PC-3 (cell line): Measurements from ENCODE around the gene SLAMF8. TPM values are rescaled to one million over a fixed set of nuclear protein-coding genes. Genes with fewer than 3 reads are reported as not detected.

Source experiments
- ATAC-seq: fragments of 200-7000 bp; cut with Tn5 transposase; 2 replicates; pipeline ENCODE4 v1.9.1; 2020; ENCODE audit warnings: mild to moderate bottlenecking, moderate library complexity
- BruUV-seq: library from RNA; stranded (reverse); fragments of 400-500 nt; replicated peaks from 2 replicates; lab custom pipeline; 2021; lab: Mats Ljungman, UMichigan
- CTCF ChIA-PET: fragments of 300-600 bp; sonication (Branson Sonifier 250); formaldehyde crosslinking; loops from one replicate; lab custom pipeline; 2022; ENCODE audit warnings: antibody characterized with exemption; lab: Charles Lee
- POLR2A ChIA-PET: fragments of 300-600 bp; sonication (Branson Sonifier 250); formaldehyde crosslinking; loops from one replicate; lab custom pipeline; 2022; ENCODE audit warnings: antibody characterized with exemption; ENCODE audit not compliant: unreplicated experiment; lab: Charles Lee
- DNase-seq: peaks from one replicate; pipeline ENCODE4 v3.0.0-alpha.2; 2015
- H2AFZ ChIP-seq: fragments of 300-600 bp; sonication (generic); 2 replicates; pipeline ENCODE4 v1.6.0; 2016; ENCODE audit warnings: antibody characterized with exemption, low read length
- H3F3A ChIP-seq: fragments of 300-600 bp; sonication (generic); one replicate; pipeline ENCODE4 v1.6.0; 2017; ENCODE audit warnings: antibody characterized with exemption, low read length, control low read depth, mild to moderate bottlenecking; ENCODE audit not compliant: unreplicated experiment
- H3K27ac ChIP-seq: fragments of 300-600 bp; sonication (generic); 2 replicates; pipeline ENCODE4 v1.5.1; 2016; ENCODE audit warnings: mild to moderate bottlenecking, low read length
- H3K27me3 ChIP-seq: fragments of 300-600 bp; sonication (generic); 2 replicates; pipeline ENCODE4 v1.6.1; 2016; ENCODE audit warnings: low read length, mixed read lengths
- H3K36me3 ChIP-seq: fragments of 300-600 bp; sonication (generic); 2 replicates; pipeline ENCODE4 v1.6.1; 2016; ENCODE audit warnings: low read depth, mixed run types, low read length, mixed read lengths
- H3K4me1 ChIP-seq: fragments of 300-600 bp; sonication (generic); 2 replicates; pipeline ENCODE4 v1.5.1; 2016; ENCODE audit warnings: low read length; ENCODE audit not compliant: insufficient read depth
- H3K4me2 ChIP-seq: fragments of 300-600 bp; sonication (generic); 2 replicates; pipeline ENCODE4 v1.6.0; 2016; ENCODE audit warnings: low read length
- H3K4me3 ChIP-seq: fragments of 300-600 bp; sonication (generic); 2 replicates; pipeline ENCODE4 v1.5.1; 2016; ENCODE audit warnings: mild to moderate bottlenecking, low read length, mixed read lengths
- H3K79me2 ChIP-seq: fragments of 300-600 bp; sonication (generic); 2 replicates; pipeline ENCODE4 v1.6.1; 2017; ENCODE audit warnings: low read length, mixed read lengths
- H3K9ac ChIP-seq: fragments of 300-600 bp; sonication (generic); 2 replicates; pipeline ENCODE4 v1.6.0; 2016; ENCODE audit warnings: mild to moderate bottlenecking, low read length
- H3K9me2 ChIP-seq: fragments of 300-600 bp; sonication (generic); replicated peaks from 2 replicates; pipeline ENCODE4 v1.6.1; 2016; ENCODE audit warnings: mixed run types, low read length, mixed read lengths
- H3K9me3 ChIP-seq: fragments of 300-600 bp; sonication (generic); 2 replicates; pipeline ENCODE4 v1.6.1; 2016; ENCODE audit warnings: low read length, mixed read lengths
- H4K20me1 ChIP-seq: fragments of 300-600 bp; sonication (generic); 2 replicates; pipeline ENCODE4 v1.6.1; 2016; ENCODE audit warnings: low read length, mixed read lengths
- EZH2 ChIP-seq: fragments of 300-600 bp; sonication (generic); IDR thresholded peaks from one replicate; pipeline ENCODE4 v1.6.1; 2017; ENCODE audit warnings: antibody characterized with exemption, mild to moderate bottlenecking, low read length; ENCODE audit not compliant: unreplicated experiment
- EZH2phosphoT487 ChIP-seq: fragments of 300-600 bp; sonication (generic); IDR thresholded peaks from 2 replicates; pipeline ENCODE4 v1.6.1; 2018; ENCODE audit warnings: mild to moderate bottlenecking, antibody characterized with exemption, low read length, borderline replicate concordance
- intact Hi-C: fragments of 100-400 bp; cut with micrococcal nuclease; formaldehyde crosslinking; loops from 2 replicates; pipeline ENCODE4 v1.9.0; 2023
- total RNA-seq: library from RNA; depleted of rRNA; stranded (reverse); fragments of >200 nt; gene quantifications from 2 replicates; pipeline ENCODE4 v1.2.3, GENCODE V29; 2014
- TF ChIP-seq, protein P1 (sequence below): fragments of 300-600 bp; sonication (generic); conservative IDR thresholded peaks from 2 replicates; pipeline ENCODE4 v1.5.1; 2017; ENCODE audit warnings: antibody characterized with exemption, low read depth, mild to moderate bottlenecking, low read length

SLAMF8 gene
- total RNA-seq, 1 experiment from 2014 or later, result not detected

- H3K4me3 ChIP-seq, result no peak overlapping the region
- no peaks in the 10 kb centered on the region for H3K36me3 ChIP-seq
- intact Hi-C loops, result no loop called here
- ATAC-seq, result no peak
- no peak overlapping the region for H3K4me2 ChIP-seq
- no peaks in the 10 kb centered on the region for H4K20me1 ChIP-seq
- no peak for DNase-seq
- H3F3A ChIP-seq, result no peaks in the 10 kb centered on the region
- H3K9me2 ChIP-seq, result no peaks in the 10 kb centered on the region
- no peak overlapping the region for H2AFZ ChIP-seq
- no peak overlapping the region for H3K9ac ChIP-seq
- no peak for TF ChIP-seq EZH2phosphoT487
- no peak for TF ChIP-seq EZH2
- TF ChIP-seq, protein P1, sequence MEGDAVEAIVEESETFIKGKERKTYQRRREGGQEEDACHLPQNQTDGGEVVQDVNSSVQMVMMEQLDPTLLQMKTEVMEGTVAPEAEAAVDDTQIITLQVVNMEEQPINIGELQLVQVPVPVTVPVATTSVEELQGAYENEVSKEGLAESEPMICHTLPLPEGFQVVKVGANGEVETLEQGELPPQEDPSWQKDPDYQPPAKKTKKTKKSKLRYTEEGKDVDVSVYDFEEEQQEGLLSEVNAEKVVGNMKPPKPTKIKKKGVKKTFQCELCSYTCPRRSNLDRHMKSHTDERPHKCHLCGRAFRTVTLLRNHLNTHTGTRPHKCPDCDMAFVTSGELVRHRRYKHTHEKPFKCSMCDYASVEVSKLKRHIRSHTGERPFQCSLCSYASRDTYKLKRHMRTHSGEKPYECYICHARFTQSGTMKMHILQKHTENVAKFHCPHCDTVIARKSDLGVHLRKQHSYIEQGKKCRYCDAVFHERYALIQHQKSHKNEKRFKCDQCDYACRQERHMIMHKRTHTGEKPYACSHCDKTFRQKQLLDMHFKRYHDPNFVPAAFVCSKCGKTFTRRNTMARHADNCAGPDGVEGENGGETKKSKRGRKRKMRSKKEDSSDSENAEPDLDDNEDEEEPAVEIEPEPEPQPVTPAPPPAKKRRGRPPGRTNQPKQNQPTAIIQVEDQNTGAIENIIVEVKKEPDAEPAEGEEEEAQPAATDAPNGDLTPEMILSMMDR, result no peak
- POLR2A ChIA-PET, result no interaction called here
- no TSS peak for BruUV-seq
- CTCF ChIA-PET, result no interaction called here
- no peaks in the 10 kb centered on the region for H3K9me3 ChIP-seq
- no peak overlapping the region for H3K27ac ChIP-seq
- peaks cover 19% of the 10 kb centered on the region for H3K4me1 ChIP-seq
- no peaks in the 10 kb centered on the region for H3K27me3 ChIP-seq
- H3K79me2 ChIP-seq, result no peaks in the 10 kb centered on the region
Measured at GRCh38 chr1:159847231-159847630, 20.6 kb downstream of the SLAMF8 start.

DNA sequence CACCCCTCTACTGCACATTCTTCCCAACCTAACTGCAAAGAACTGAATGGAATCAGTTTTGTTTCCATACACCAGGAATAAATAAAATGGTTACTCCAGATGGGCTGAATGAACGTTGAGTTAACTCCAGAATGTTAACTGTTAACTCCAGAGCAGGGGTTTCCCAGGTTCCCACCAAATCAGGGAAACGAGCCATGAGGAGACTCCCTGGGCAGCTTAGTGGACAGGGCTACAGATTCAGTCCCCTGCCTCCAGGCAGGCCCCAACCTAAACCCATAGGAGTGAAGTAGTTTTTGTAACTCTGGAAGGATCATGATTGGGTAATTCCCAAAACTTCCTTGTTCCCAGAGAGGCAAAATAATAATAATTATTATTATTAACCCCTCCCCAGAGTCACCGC is 21.7 kb downstream of the SLAMF8 start:
- Histone ChIP-seq H3K27me3 (no peaks in the 10 kb centered on the region), H3K4me1 (peaks cover 24% of the 10 kb centered on the region), H3K9ac (no peak overlapping the region), H3F3A (no peaks in the 10 kb centered on the region), H3K4me2 (no peak overlapping the region), H3K79me2 (no peaks in the 10 kb centered on the region), H3K36me3 (no peaks in the 10 kb centered on the region), H2AFZ (no peak overlapping the region), H4K20me1 (no peaks in the 10 kb centered on the region), H3K4me3 (no peak overlapping the region), H3K9me2 (no peaks in the 10 kb centered on the region), H3K27ac (no peak overlapping the region), H3K9me3 (no peaks in the 10 kb centered on the region)
- TF ChIP-seq EZH2phosphoT487 (no peak), EZH2 (no peak)
- TF ChIP-seq, protein P1, result no peak
- intact Hi-C loops, result no loop called here
- no peak for ATAC-seq
- ChIA-PET POLR2A (no interaction called here), CTCF (no interaction called here)
- no peak for DNase-seq
- no TSS peak for BruUV-seq

DNA sequence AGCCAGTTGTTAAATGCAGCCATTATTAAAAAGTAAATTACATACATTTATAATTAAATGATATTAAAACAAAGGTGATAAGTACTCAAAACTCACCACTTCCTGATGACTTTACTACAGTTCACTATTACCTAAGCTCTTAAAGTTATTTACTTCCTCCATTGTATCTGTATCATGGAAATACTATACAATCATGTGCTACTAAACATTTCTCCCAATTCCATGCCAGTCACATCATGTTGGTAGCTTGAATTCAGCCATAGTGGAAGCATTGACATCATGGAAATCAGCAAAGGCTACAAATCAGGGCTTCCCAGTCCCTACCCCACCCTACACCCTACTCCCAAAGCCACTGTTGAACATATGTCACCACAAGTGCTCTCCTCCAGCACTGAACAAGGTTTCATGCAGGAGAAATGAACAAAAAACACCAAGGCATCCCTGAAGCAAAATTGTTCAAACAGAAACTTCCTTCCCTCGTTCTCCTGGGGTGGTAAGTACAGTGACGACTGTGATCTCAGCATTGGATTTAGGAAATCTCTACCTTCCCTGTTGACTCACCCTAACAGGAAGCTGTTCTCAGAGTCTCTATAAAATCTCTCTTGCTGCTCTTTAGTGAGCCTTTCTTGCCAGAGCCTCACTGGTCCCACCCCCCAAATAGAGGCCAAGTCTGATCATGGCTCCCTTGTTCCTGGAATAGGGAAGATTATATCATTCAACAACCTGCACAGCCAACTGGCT is 23.1 kb downstream of the SLAMF8 start:
- Histone ChIP-seq H3K36me3 (no peaks in the 10 kb centered on the region), H3K27ac (peak overlapping the region; percentile 81), H3K9me2 (no peaks in the 10 kb centered on the region), H3K4me3 (peak overlapping the region; percentile 49), H4K20me1 (no peaks in the 10 kb centered on the region), H2AFZ (peak overlapping the region; percentile 71), H3K4me2 (peak overlapping the region; percentile 81), H3K9me3 (no peaks in the 10 kb centered on the region), H3F3A (no peaks in the 10 kb centered on the region), H3K9ac (peak overlapping the region; percentile 36; the same call in 1 of the 2 replicates), H3K79me2 (no peaks in the 10 kb centered on the region), H3K27me3 (no peaks in the 10 kb centered on the region), H3K4me1 (peaks cover 31% of the 10 kb centered on the region)
- BruUV-seq, result no TSS peak
- DNase-seq (peak; percentile 73), ATAC-seq (peak; percentile 45)
- TF ChIP-seq EZH2, result no peak
- TF ChIP-seq EZH2phosphoT487, result no peak
- TF ChIP-seq, protein P1, result no peak
- ChIA-PET CTCF (interaction anchor here (0.6 to 1.9 kb wide), 2 partner anchors 41 to 558 kb away, joined by 3 to 7 read pairs; no protein-coding TSS in a partner anchor), POLR2A (interaction anchor here (0.6 kb wide), 1 partner anchor 50 kb away, joined by 9 read pairs; no protein-coding TSS in a partner anchor)
- intact Hi-C loops, result loop anchor here (2.0 kb wide), 1 partner anchor 51 kb away; no protein-coding TSS in a partner anchor
